Peyer's patch (tissue), 4 donors: ENCODE data around the gene TEC.

Source experiments
- CTCF ChIP-seq, 6 experiments: fragments of 450-650 bp in 4 of 6; fragments of 200-600 bp in 2 of 6; sonication (generic) in 1 of 6; IDR thresholded peaks; one replicate each; pipeline ENCODE4 v1.5.1; 2017 to 2019; ENCODE audit warnings: antibody characterized with exemption in 6 of 6, mild to moderate bottlenecking in 3 of 6, moderate library complexity in 1 of 6
- POLR2A ChIP-seq, 2 donors: fragments of 450-650 bp; IDR thresholded peaks; one replicate each; pipeline ENCODE4 v1.5.1; 2017; ENCODE audit warnings: antibody characterized with exemption in 2 of 2, mild to moderate bottlenecking in 2 of 2, moderate library complexity in 2 of 2

GRCh38 chr4:48235050-48235449, 34.6 kb downstream of the TEC start:
- TF ChIP-seq CTCF (IDR thresholded peaks at IDR 0.05) (no peak), POLR2A (IDR thresholded peaks at IDR 0.05) (no peak)
